Hematopoietic multipotent progenitor cell treated with erythropoietin and hydrocortisone succinate and interleukin-3 and kit ligand, for 4 days (in vitro differentiated cells): ENCODE data around the gene AMZ1.
"Not testable (repeated sequence)": the region's sequence is repeated elsewhere in the genome, so short reads cannot be mapped to it uniquely, and the experiment has no call there.

Experiments used
- DNase-seq: peaks from one replicate; pipeline ENCODE4 v3.0.0-alpha.2; 2015

Gene AMZ1

DNA sequence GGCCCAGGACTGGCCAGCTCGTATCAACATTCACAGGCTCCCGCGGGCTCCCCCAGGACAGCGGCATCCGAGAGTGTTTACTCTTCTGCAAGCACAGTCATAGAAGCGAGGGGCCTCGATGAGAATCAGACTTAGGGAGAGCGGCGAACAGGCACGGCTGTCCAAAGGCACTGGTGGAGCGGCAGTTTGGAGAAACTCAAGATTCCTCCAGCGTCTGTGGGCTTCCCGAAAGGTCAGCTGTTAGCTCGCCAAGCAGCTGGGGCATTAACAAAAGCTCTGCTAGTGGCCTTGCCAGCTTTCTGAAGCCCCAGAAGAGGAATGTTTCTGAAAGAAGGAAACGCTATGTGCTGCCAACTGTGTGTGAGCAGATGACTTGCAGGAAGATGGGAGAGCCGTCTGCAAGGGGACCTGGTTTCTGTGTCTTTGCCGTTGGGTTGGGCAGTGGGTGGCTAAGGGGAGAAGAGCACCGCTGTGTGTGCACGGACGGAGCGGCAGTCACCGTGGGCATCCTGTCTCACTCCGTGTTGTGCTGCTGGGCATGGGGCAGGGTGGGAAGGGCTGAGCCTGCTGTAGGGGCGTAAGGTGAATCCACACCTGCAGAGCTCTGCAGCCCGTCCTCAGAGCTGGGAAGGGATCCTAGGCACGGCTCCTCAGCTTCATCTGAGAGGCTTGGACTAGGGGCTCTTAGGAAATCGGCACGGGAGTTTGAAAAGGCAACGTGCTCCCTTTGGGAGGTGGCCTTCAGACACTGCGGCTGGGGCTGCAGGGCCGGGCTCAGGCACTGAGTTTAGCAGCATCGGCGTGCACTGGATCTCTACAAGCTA, 42.1 kb downstream of the AMZ1 start:
- DNase-seq = peak; percentile 42

DNA sequence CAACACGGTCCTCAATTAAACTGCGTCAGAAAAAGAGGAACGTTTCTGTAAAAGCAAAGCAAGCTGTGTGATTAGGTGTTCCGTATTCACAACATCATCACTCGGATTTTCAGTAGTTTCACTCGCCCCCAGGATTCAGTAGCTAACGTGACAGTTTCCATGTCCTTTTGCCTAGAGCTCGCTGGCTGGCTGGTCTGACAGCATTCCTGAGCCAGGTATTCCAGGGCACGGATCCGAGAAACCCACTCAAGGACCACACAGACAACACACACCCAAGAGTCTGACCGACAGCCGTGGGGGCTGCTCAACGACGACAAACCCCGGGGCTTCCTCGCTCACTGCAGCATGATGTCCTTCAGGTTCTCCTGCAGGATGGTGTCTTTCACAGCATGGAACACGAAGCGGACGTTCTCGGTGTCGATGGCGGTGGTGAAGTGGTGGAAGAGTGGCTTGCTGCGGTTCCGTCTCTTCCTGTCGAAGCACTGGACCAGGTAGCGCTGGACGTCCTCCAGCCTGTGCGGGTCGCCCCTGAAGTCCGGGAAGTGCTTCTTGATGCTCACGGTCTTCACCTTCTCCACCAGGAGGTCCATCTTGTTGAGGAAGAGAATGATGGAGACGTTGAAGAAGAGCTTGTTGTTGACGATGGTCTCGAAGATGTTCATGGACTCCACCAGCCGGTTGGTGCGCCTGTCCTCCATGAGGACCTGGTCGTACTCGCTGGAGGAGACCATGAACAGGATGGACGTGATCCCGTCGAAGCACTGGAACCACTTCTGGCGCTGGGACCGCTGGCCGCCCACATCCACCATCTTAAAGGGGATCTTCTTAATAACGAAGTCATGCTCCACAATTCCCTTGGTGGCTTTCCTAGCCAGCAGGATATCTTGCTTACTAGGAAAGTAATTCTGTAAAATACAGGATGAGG, 43.1 kb downstream of the AMZ1 start:
- no peak for DNase-seq

DNA sequence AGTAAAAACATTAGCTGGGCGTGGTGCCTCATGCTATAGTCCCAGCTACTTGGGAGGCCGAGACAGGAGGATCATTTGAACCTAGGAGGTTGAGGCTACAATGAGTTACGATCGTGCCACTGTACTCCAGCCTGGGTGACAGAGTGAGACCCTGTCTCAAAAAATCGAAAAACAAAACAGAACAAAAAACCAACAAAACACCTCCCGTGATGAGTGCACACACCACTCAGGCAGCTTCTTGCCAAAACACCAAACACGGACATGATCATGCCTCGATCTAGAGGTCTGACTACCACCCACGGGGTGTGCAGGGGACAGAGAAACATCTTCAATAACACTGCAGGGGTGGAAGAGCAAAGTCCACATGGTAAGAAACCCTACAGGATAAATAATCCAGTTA, 44.4 kb downstream of the AMZ1 start:
- DNase-seq = no peak

DNA sequence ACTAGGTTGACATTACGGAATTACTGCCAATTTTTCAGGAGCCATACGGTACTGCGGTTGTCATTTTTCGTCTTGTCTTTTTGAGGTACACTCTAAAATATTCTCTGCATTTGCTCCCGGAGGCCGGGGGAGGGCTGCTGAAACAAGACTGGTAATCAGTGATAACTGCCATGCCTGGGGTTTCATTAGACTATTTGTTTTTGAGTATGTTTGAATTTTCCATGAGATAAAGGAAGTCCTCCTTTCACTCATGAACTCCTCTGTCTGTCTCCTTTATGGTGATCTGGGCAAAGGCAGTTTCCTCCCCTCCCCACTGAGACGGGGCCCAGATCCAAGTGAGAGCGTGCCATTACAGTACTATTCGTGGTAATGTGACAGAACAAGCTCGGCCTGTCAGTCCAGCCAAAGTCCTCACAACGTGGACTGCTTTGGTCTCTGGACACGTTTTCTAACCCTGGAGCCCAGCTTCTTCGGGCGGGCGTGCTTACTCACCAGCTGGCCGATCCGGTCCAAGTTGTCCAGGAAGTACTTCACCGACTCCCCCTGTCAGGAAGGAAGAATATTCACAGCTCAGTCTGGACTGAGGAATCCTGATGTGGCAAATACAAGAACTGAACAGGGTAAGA, 45.1 kb downstream of the AMZ1 start:
- peak; percentile 84 for DNase-seq

DNA sequence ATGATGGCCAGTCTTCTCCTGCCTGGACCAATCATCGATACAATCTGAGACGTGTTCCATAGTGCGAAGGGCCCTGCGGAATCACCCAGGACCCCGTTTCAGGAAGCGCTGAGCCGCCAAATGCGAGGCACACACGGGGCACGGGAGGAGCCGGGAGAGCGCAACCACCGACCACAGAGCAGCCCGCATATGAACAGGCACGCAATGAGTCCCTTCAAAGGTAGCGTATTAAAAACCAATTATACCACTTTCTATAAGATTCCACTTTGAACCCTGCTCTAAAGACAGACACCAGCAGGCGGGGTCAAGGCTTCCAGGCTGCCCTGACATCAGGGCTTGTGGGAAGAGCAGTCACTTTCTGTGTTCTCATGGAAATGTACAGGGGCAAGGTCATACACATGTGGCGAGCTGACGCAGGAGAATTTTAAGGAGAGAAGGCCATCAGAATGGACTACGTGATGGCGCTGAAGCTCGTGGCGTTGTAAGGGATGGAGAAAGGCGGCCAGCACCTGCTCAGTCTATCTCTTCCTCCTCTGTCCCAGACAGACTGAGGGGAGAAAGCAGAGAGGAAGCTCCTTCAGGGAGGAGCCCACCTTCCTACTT, 46.2 kb downstream of the AMZ1 start:
- DNase-seq = peak; percentile 71

DNA sequence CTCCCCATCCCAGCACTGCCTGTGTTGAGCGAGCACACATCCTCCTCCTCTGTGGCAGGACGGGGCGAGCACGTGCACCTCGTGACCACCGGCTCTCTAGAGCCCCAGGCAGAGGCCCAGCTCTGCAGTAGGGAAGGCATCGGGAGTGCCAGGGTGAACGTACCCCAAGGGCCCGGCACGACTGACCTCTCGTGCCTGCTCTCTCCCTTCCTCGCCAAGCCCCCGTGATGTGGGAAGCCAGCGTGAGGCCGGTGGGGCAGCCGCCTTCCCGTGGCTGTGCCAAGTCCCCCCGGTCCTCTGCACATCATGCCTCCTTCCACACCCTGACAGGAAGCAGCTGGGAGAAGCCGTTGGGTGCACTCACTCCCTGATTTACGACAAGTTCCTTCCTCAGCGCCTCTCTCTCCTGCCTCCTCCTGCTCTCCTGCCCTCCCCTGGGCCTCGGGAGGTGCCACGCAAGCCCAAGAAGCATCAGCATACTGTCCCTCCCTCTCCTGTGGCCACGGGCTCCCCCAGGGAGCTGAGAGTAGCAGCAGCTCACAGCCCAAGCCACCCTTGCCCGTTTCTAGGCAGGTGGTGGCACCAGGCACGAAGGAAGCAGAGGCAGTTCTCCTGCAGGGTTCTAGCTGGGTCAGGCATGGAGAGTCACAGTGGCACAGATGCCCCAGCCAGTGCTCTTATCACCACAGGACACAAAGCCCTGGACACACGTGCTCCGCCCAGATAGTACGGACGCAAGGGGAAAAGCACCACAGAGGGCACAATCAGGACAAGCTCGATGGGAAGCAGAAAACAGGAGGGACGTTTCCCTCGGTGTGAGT, 47.0 kb downstream of the AMZ1 start:
- DNase-seq = peak; percentile 98

DNA sequence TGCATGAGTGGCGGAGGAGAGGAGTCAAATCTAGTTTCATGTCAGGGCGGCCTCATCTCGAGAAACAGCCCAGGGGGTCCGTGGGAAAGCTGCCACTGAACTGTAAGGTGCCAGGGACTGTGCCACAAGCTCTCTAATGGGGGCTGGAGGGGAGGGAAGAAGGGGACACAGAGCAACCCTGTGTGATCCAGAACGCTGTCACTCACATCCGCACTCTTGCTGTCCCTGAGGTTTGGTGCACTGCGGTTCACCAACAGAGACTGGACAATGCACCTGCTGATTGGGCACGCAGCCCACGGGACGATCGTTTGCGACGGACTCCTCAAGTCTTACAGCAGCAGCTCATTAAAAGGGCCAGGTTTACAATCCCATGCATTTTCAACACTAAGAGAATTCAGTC, 47.7 kb downstream of the AMZ1 start:
- no peak for DNase-seq

DNA sequence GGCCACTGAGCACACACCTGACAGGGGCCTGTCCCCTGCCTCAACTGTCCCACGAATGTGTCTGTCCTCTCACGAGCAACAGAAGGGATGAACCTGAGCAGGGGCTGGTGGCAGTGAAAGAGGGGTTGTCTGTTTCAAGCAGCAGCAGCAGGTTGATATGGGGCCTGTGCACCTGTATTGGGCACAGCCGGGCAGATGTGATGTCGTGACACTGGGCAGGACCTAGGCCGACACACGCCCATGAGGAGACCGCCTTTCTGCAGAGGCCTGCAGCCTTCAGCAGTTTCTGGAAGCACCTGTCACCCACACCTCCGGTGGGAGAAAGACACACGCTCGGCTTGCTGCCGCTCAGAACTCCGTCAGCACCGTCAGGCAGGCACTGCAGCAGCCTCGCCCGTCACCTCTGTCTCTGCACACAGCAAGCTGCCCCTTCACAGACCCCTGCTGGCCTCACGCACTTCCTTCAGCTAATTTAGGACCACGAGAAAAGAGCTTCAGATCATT, 48.5 kb downstream of the AMZ1 start:
- DNase-seq = peak; percentile 72

DNA sequence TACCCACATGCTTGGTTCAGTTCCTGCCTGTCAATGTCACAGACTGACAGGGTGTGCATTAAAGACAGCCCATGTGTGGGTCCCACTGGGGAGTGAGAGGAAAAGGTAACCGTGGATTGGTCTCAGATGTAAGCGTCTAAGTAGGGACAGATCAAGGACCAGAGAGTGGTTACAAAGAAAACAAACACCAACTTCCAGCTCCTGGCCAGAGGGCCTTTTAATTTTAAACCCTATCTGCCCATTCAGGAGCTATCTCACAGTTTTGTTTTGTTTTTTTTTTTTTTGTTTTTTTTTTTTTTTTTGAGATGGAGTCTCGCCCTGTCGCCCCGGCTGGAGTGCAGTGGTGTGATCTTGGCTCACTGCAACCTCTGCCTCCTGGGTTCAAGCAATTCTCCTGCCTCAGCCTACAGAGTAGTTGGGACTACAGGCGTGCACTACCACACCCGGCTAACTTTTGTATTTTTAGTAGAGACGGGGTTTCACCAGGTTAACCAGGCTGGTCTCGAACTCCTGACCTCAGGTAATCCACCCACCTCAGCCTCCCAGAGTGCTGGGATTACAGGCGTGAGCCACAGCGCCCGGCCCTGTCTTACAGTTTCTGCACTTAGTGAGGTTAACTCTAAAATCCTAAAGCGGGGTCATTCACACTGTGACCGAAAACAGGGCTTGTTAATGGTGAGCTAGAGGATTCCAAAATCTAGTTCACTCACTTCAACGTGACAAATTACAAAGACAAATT, 49.2 kb downstream of the AMZ1 start:
- DNase-seq = not testable (repeated sequence)

DNA sequence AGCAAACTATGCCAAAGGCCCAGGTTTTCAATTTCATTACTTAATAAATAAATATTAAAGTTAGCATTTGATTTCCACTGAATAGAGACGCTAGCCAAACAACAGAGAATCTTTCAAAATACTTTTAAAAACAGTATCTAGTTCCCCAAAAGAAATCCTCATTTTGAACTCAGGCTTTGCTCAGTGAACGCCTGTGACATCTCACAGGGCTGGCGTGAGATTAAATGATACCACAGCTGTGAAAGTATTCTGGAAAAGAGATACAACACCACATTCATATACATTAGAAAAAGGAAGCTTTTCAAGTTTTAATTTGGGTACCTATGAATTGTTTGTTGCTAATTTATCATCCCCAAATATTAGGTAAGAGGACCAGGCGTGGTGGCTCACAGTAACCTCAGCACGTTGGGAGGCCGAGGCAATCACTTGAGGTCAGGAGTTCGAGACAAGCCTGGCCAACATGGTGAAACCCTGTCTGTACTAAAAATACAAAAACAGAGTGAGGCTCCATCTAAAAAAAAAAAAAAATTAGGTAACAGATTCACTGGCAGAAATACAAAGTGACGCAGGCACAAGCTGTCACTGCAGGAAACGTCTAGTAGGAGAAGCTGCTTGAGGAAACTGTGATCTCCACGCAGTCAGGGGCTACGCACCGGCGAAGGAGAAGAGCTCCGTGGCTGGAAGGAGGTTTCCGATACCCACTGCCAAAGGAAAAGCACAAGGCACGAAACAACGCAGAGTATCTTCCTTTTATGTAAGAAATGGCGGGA, 50.0 kb downstream of the AMZ1 start:
- peak; percentile 75 for DNase-seq

DNA sequence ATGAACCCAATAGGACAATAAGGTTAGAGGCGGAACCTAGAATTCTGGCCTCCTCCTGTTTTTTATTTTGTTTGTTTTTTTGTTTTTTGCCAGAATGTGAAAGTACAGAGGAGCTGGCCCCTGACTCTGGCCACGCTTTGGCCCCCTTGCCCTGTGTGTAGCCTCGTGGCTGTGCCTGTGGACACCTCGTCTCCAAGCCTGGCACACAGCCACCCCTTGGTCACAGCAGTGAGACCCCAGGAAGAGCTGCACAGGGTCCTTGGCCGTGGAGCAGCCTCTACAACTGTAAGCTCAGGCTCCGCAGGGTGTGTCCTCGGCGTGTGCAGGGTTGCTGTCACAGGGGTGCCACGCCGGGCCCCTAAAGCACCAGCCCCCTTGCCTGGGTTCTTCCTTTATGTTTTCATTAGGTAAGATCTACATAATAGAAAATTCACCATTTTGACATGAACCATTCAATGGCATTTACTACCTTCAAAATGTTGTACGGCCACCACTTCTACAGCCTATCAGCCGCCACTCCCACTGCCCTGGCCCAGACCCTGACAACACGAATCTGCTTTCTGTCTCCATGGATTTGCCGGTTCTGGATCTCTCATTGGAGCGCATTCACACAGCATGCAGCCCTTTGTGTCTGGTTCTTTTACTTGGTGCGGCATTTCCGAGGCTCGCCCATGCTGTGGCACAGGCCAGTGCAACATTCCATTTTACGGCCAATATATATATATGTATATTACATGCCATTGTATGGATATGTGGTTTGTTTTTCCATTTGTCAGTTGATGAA, 51.0 kb downstream of the AMZ1 start:
- DNase-seq = no peak

DNA sequence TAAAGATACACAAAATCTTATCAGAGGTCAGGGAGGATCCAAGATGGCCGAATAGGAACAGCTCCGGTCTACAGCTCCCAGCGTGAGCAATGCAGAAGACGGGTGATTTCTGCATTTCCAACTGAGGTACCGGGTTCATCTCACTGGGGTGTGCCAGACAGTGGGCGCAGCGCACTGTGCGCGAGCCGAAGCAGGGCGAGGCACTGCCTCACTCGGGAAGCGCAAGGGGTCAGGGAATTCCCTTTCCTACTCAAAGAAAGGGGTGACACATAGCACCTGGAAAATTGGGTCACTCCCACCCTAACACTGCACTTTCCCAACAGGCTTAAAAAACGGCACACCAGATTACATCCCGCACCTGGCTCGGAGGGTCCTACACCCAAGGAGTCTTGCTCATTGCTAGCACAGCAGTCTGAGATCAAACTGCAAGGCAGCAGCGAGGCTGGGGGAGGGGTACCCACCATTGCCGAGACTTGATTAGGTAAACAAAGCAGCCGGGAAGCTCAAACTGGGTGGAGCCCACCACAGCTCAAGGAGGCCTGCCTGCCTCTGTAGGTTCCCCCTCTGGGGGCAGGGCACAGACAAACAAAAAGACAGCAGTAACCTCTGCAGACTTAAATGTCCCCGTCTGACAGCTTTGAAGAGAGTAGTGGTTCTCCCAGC, 55.7 kb downstream of the AMZ1 start:
- DNase-seq = not testable (repeated sequence)

DNA sequence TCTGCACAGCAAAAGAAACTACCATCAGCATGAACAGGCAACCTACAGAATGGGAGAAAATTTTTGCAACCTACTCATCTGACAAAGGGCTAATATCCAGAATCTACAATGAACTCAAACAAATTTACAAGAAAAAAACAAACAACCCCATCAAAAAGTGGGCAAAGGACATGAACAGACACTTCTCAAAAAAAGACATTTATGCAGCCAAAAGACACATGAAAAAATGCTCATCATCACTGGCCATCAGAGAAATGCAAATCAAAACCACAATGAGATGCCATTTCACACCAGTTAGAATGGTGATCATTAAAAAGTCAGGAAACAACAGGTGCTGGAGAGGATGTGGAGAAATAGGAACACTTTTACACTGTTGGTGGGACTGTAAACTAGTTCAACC, 60.7 kb downstream of the AMZ1 start:
- DNase-seq = not testable (repeated sequence)

DNA sequence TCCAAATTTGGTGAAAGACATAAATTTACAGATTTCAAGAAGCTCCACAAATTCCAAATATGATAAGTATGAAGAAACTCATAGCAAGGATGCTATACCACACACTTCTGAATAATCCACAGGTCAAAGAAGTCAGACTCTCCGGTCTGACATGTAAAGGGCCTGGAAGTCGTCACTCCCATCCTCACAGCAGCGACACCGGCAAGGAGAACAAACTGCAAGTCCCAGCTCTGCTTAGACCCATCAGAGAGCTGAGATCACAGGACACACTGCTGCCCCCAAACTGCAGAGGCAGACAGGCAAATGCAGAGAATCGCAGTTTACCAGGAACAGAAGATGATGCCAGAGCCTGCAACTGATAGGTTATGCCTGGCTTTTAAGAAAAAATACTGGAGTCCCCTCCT, 62.0 kb downstream of the AMZ1 start:
- no peak for DNase-seq

DNA sequence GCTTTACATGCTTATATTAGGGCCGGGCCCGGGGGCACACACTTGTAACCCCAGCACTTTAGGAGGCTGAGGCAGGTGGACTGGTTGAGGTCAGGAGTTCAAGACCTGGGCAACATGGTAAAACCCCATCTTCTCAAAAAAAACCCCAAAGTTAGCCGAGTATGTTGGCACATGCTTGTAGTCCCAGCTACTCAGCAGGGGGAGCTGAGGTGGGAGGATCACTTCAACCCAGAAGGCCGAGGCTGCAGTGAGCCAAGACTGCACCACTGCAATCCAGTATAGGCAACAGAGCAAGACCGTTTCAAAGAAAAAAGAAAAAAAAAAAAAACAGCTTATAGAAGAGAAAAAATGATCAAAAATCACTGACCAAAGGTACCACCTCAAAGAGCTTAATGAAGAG, 63.1 kb downstream of the AMZ1 start:
- DNase-seq = no peak

DNA sequence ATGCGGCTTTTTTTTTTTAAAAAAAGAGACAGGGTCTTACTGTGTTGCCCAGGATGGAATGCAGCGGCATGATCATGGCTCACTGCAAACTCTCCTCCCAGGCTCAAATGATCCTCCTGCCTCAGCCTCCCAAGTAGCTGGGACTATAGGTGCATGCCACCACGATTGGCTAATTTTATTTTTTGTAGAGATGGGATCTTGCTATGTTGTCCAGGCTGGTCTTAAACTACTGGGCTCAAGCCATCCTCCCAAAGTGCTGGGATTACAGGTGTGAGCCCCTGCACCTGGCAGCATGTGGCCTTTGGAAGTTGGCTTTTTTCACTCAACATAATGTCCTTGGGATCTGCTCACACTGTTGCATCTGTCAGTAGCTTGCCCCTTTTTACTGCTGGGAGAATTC, 65.1 kb downstream of the AMZ1 start:
- no peak for DNase-seq

DNA sequence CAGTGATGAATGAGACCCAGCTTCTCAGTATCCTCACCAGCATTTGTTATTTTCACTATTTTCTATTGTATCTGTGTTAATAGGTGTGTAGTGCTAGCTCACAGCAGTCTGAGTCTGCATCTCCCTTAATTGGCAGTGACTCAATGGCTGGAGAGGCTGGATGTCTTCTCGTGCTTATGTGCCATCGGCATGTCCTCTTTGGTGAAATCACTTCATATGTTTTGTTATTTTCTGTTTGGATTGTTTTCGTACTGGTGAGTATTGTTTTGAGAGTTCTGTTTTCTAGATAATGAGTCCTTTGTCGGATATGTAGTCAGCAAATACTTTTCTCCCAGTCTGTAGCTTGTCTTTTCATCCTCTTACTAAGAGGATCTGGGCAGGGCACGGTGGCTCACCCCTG, 66.1 kb downstream of the AMZ1 start:
- DNase-seq = no peak

DNA sequence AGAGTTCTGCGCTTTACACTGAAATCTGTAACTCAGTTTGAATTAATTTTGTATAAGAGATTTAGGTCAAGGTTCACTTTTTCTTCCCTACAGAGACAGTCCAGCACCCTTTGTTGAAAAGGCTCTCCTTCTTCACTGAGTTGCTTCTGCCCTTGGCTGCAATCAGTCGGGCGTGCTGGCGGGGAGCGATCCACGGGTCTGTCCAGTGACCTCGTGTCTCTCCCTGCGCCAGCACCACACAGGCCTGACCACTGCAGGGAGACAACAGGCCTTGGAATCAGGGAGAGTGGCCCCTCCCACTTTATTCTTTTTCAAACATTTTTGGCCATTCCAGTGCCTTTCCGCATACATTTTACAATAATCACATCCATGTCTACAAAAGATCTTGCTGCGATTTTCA, 66.9 kb downstream of the AMZ1 start:
- no peak for DNase-seq

DNA sequence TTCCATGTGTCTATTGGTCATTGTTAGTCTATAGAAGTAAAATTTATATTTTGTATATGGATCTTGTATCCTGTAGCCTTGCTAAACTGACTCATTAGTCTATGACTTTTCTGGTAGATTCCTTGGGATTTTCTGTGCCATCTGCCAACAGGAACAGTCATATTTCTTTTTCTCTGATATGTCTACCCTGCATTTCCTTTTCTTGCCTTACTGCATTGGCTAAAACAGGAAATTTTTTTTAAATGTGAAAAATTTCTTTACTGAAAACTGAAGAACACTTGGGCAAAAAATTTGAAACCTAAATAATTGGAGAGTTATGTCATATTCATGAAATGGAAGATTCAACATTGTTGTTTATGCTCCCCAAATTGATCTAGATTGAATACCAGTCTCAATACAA, 67.5 kb downstream of the AMZ1 start:
- DNase-seq = no peak
